Body of pancreas (tissue), 4 donors: ENCODE measurements around the gene CTIF.

Experiments
- CTCF ChIP-seq, 7 experiments: fragments of 450-650 bp in 4 of 7; fragments of 200-600 bp in 3 of 7; sonication (generic) in 3 of 7; IDR thresholded peaks; one replicate each; pipeline ENCODE4 v1.5.1; 2016 to 2019; ENCODE audit warnings: antibody characterized with exemption in 7 of 7
- POLR2A ChIP-seq, 3 donors: fragments of 450-650 bp; IDR thresholded peaks; one replicate each; pipeline ENCODE4 v1.6.1; 2016; ENCODE audit warnings: antibody characterized with exemption in 3 of 3, mild to moderate bottlenecking in 2 of 3

- TF ChIP-seq CTCF (IDR thresholded peaks at IDR 0.05) (no peak), POLR2A (IDR thresholded peaks at IDR 0.05) (no peak)
Measured at GRCh38 chr18:48766026-48766425, 227.2 kb downstream of the CTIF start.
